GM21619 (cell line): ENCODE data around the gene PTGER4.
"Not testable (repeated sequence)": the region's sequence is repeated elsewhere in the genome, so short reads cannot be mapped to it uniquely, and the experiment has no call there.

ENCODE experiments used
- ATAC-seq: cut with Tn5 transposase; IDR thresholded peaks from one replicate; pipeline ENCODE4 v1.9.1; 2021; ENCODE audit not compliant: unreplicated experiment

The PTGER4 gene

GRCh38 chr5:40688996-40689395 lies 9.3 kb downstream of the PTGER4 start:
- no peak for ATAC-seq

GRCh38 chr5:40689438-40689837 lies 9.7 kb downstream of the PTGER4 start:
- ATAC-seq, result peak; percentile 67

- ATAC-seq, result no peak
Observed at GRCh38 chr5:40690267-40690666, 10.6 kb downstream of the PTGER4 start.

GRCh38 chr5:40691894-40692293 lies 12.2 kb downstream of the PTGER4 start:
- no peak for ATAC-seq

- no peak for ATAC-seq
Observed at GRCh38 chr5:40694433-40694832, 14.7 kb downstream of the PTGER4 start.

- no peak for ATAC-seq
Observed at GRCh38 chr5:40700116-40700782, 20.5 kb downstream of the PTGER4 start.

GRCh38 chr5:40702027-40702426 lies 22.3 kb downstream of the PTGER4 start:
- ATAC-seq, result not testable (repeated sequence)

- ATAC-seq, result not testable (repeated sequence)
Observed at GRCh38 chr5:40705484-40705883, 25.8 kb downstream of the PTGER4 start.

GRCh38 chr5:40710575-40710974 lies 30.9 kb downstream of the PTGER4 start:
- ATAC-seq, result not testable (repeated sequence)

- no peak for ATAC-seq
Observed at GRCh38 chr5:40714001-40714400, 34.3 kb downstream of the PTGER4 start.

GRCh38 chr5:40716000-40716399 lies 36.3 kb downstream of the PTGER4 start:
- ATAC-seq, result no peak

- ATAC-seq, result no peak
Observed at GRCh38 chr5:40716590-40716989, 36.9 kb downstream of the PTGER4 start.

GRCh38 chr5:40717281-40717680 lies 37.6 kb downstream of the PTGER4 start:
- ATAC-seq, result no peak

GRCh38 chr5:40720069-40720468 lies 40.4 kb downstream of the PTGER4 start:
- no peak for ATAC-seq

- not testable (repeated sequence) for ATAC-seq
Observed at GRCh38 chr5:40722497-40722911, 42.8 kb downstream of the PTGER4 start.

- ATAC-seq, result no peak
Observed at GRCh38 chr5:40733434-40733833, 53.7 kb downstream of the PTGER4 start.

GRCh38 chr5:40733879-40734563 lies 54.3 kb downstream of the PTGER4 start:
- no peak for ATAC-seq

GRCh38 chr5:40734986-40735385 lies 55.3 kb downstream of the PTGER4 start:
- ATAC-seq, result no peak

- no peak for ATAC-seq
Observed at GRCh38 chr5:40735609-40736008, 55.9 kb downstream of the PTGER4 start.

- peak; percentile 83 for ATAC-seq
Observed at GRCh38 chr5:40736103-40736875, 56.6 kb downstream of the PTGER4 start.

- no peak for ATAC-seq
Observed at GRCh38 chr5:40738502-40738901, 58.8 kb downstream of the PTGER4 start.
